ENCODE data around the gene SCN7A.
"Not testable (repeated sequence)": the region's sequence is repeated elsewhere in the genome, so short reads cannot be mapped to it uniquely, and the experiment has no call there.

Gene SCN7A

GRCh38 chr2:166451468-166451867, 42.6 kb downstream of the SCN7A start:
- no peak for DNase-seq

GRCh38 chr2:166449439-166449838, 44.6 kb downstream of the SCN7A start:
- no peak for DNase-seq

- no peak for DNase-seq
Measured at GRCh38 chr2:166448106-166448505, 45.9 kb downstream of the SCN7A start.

GRCh38 chr2:166444306-166444705, 49.7 kb downstream of the SCN7A start:
- DNase-seq: no peak

- DNase-seq: no peak
Measured at GRCh38 chr2:166440313-166440712, 53.7 kb downstream of the SCN7A start.

GRCh38 chr2:166439078-166439477, 55.0 kb downstream of the SCN7A start:
- DNase-seq: no peak

- DNase-seq: no peak
Measured at GRCh38 chr2:166436976-166437375, 57.1 kb downstream of the SCN7A start.

- no peak for DNase-seq
Measured at GRCh38 chr2:166436189-166436588, 57.9 kb downstream of the SCN7A start.

- DNase-seq: no peak
Measured at GRCh38 chr2:166434491-166434890, 59.6 kb downstream of the SCN7A start.

GRCh38 chr2:166433457-166433856, 60.6 kb downstream of the SCN7A start:
- no peak for DNase-seq

- no peak for DNase-seq
Measured at GRCh38 chr2:166432331-166432730, 61.7 kb downstream of the SCN7A start.

- no peak for DNase-seq
Measured at GRCh38 chr2:166424841-166425240, 69.2 kb downstream of the SCN7A start.

GRCh38 chr2:166419616-166419934, 74.5 kb downstream of the SCN7A start:
- DNase-seq: no peak

- no peak for DNase-seq
Measured at GRCh38 chr2:166418853-166419615, 75.0 kb downstream of the SCN7A start.

- no peak for DNase-seq
Measured at GRCh38 chr2:166417669-166418068, 76.4 kb downstream of the SCN7A start.

- no peak for DNase-seq
Measured at GRCh38 chr2:166413255-166413654, 80.8 kb downstream of the SCN7A start.

- no peak for DNase-seq
Measured at GRCh38 chr2:166411473-166412230, 82.4 kb downstream of the SCN7A start.

GRCh38 chr2:166410828-166411472, 83.1 kb downstream of the SCN7A start:
- no peak for DNase-seq

GRCh38 chr2:166407746-166408145, 86.3 kb downstream of the SCN7A start:
- DNase-seq: not testable (repeated sequence)

- DNase-seq: no peak
Measured at GRCh38 chr2:166406374-166406773, 87.7 kb downstream of the SCN7A start.

GRCh38 chr2:166405569-166405926, 88.5 kb downstream of the SCN7A start:
- DNase-seq: no peak

- no peak for DNase-seq
Measured at GRCh38 chr2:166404831-166405568, 89.0 kb downstream of the SCN7A start.

- no peak for DNase-seq
Measured at GRCh38 chr2:166394245-166394644, 99.8 kb downstream of the SCN7A start.

Data from CD4-positive, alpha-beta T cell treated with Interleukin-21 for 1 hour (primary cell).